Type B pancreatic cell (in vitro differentiated cells): Measurements from ENCODE around the gene ZDHHC14. TPM values are rescaled to one million over a fixed set of nuclear protein-coding genes. Genes with fewer than 3 reads are reported as not detected.

Experiments
- DNase-seq: peaks from one replicate; pipeline ENCODE4 v3.0.0; 2021; ENCODE audit warnings: mixed read lengths; ENCODE audit not compliant: unreplicated experiment; ENCODE audit errors: extremely low spot score
- H3K27ac Mint-ChIP-seq: 2 replicates; pipeline ENCODE4 v1.8.0; 2021; ENCODE audit warnings: mild to moderate bottlenecking, mixed read lengths
- H3K27me3 Mint-ChIP-seq: 2 replicates; pipeline ENCODE4 v1.8.0; 2021; ENCODE audit warnings: mixed read lengths
- H3K36me3 Mint-ChIP-seq: 2 replicates; pipeline ENCODE4 v1.8.0; 2021; ENCODE audit warnings: mixed read lengths
- H3K4me1 Mint-ChIP-seq: one replicate; pipeline ENCODE4 v1.8.0; 2021; ENCODE audit warnings: mixed read lengths; ENCODE audit not compliant: unreplicated experiment
- H3K4me3 Mint-ChIP-seq: 2 replicates; pipeline ENCODE4 v1.8.0; 2021; ENCODE audit warnings: mild to moderate bottlenecking, mixed read lengths
- H3K9me3 Mint-ChIP-seq: 2 replicates; pipeline ENCODE4 v1.8.0; 2021; ENCODE audit warnings: mixed read lengths
- CTCF ChIP-seq: fragments of 200-600 bp; sonication (generic); conservative IDR thresholded peaks from 2 replicates; pipeline ENCODE4 v1.5.0; 2021; ENCODE audit warnings: antibody characterized with exemption, mild to moderate bottlenecking
- total RNA-seq: library from RNA; stranded (reverse); gene quantifications from 2 replicates; pipeline ENCODE4 v1.2.1, GENCODE V29; 2021; ENCODE audit warnings: low replicate concordance

Gene ZDHHC14
- total RNA-seq, 1 donor from 2014 or later: 11.1 TPM

DNA sequence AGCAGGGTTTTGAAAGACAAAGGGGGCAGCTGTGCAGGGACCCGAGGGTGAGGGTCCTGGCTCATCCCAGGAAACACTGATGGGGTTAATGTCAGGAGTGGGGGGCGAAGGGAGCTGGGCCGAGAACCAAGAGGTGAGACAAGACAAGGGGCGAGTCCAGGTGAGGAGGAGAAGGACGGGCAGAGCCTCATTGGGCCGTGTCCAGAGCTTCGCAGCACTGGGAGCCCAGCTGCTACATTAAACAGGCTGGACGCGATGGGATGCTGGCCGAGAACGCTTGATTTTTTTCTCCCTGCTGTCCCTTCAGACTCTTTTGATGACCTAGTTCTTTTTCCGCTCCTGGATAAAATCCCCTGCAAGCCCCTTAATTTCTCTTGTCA lies 269.3 kb downstream of the ZDHHC14 start:
- Mint-ChIP-seq H3K27ac (no peak overlapping the region), H3K4me1 (peaks cover 12% of the 10 kb centered on the region), H3K27me3 (peaks cover 3% of the 10 kb centered on the region), H3K36me3 (no peaks in the 10 kb centered on the region), H3K4me3 (no peak overlapping the region), H3K9me3 (no peaks in the 10 kb centered on the region)
- DNase-seq: no peak
- TF ChIP-seq CTCF: no peak

DNA sequence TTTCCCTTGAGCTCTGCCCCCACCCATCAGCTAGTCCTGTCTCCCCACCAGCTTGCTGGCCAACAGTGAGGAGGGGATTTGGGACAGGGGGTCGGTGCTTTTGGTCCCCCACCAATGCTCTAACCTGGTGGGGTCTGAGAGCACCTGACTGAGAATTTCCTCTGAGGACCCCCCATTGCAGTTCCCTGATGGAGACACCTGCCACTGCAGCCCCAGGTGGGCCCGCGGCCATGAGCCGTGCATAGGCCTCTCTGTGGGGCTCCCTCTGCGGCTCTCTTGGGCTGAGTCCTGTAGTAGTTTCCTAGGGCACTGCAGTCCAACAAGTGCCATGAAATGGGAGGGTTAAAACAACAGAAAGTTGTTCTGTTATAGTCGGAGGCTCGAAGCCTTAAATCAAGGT lies 269.8 kb downstream of the ZDHHC14 start:
- no peak overlapping the region for H3K4me3 Mint-ChIP-seq
- H3K27ac Mint-ChIP-seq: no peak overlapping the region
- no peaks in the 10 kb centered on the region for H3K36me3 Mint-ChIP-seq
- H3K4me1 Mint-ChIP-seq: peaks cover 12% of the 10 kb centered on the region
- peaks cover 3% of the 10 kb centered on the region for H3K27me3 Mint-ChIP-seq
- DNase-seq: no peak
- no peak for TF ChIP-seq CTCF
- no peaks in the 10 kb centered on the region for H3K9me3 Mint-ChIP-seq

GRCh38 chr6:157651731-157652490 lies 270.9 kb downstream of the ZDHHC14 start:
- no peak overlapping the region for H3K4me3 Mint-ChIP-seq
- no peaks in the 10 kb centered on the region for H3K9me3 Mint-ChIP-seq
- H3K36me3 Mint-ChIP-seq: no peaks in the 10 kb centered on the region
- DNase-seq: no peak
- H3K4me1 Mint-ChIP-seq: peaks cover 12% of the 10 kb centered on the region
- TF ChIP-seq CTCF: no peak
- no peak overlapping the region for H3K27ac Mint-ChIP-seq
- H3K27me3 Mint-ChIP-seq: peaks cover 3% of the 10 kb centered on the region

- H3K36me3 Mint-ChIP-seq: no peaks in the 10 kb centered on the region
- no peaks in the 10 kb centered on the region for H3K9me3 Mint-ChIP-seq
- H3K4me3 Mint-ChIP-seq: no peak overlapping the region
- DNase-seq: no peak
- H3K27ac Mint-ChIP-seq: peak overlapping the region; percentile 51
- H3K27me3 Mint-ChIP-seq: peaks cover 3% of the 10 kb centered on the region
- TF ChIP-seq CTCF: no peak
- peaks cover 12% of the 10 kb centered on the region for H3K4me1 Mint-ChIP-seq
Measured at GRCh38 chr6:157652601-157653363, 271.8 kb downstream of the ZDHHC14 start.

DNA sequence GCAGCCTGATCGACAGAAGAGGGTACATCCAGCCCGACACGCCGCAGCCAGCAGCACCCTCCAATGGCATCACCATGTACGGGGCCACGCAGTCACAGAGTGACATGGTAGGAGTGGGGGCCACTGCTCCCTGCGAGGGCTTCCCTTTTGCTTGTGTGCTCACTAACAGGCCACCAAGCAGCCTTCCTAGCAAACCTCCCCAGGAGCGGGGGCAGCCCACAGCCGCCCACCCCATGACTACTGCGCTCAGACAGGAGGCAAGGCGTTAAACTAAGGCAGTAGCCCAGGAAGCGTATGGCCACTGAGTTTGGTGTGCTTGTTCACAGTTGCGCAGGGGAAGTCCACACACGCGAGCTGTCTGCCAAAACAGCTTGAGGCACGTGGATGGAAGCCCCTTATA lies 272.5 kb downstream of the ZDHHC14 start:
- no peak for TF ChIP-seq CTCF
- H3K36me3 Mint-ChIP-seq: no peaks in the 10 kb centered on the region
- peaks cover 7% of the 10 kb centered on the region for H3K4me1 Mint-ChIP-seq
- H3K4me3 Mint-ChIP-seq: no peak overlapping the region
- H3K27ac Mint-ChIP-seq: no peak overlapping the region
- no peak for DNase-seq
- peaks cover 4% of the 10 kb centered on the region for H3K27me3 Mint-ChIP-seq
- no peaks in the 10 kb centered on the region for H3K9me3 Mint-ChIP-seq
